OCI-LY7 (cell line): ENCODE results near the gene ATP6AP1. TPM values are rescaled to one million over a fixed set of nuclear protein-coding genes. Genes with fewer than 3 reads are reported as not detected.

Source experiments
- BruUV-seq: library from RNA; stranded (reverse); fragments of 400-500 nt; replicated peaks from 2 replicates; lab custom pipeline; 2021; lab: Mats Ljungman, UMichigan
- CTCF ChIA-PET: fragments of 300-600 bp; sonication (Branson Sonifier 250); formaldehyde crosslinking; loops from one replicate; lab custom pipeline; 2022; ENCODE audit warnings: antibody characterized with exemption; ENCODE audit not compliant: unreplicated experiment; lab: Charles Lee
- POLR2A ChIA-PET: fragments of 300-600 bp; sonication (Branson Sonifier 250); formaldehyde crosslinking; loops from one replicate; lab custom pipeline; 2022; ENCODE audit warnings: antibody characterized with exemption; lab: Charles Lee
- DNase-seq: peaks from one replicate; pipeline ENCODE4 v3.0.0-alpha.2; 2015; ENCODE audit warnings: low spot score
- H2AFZ ChIP-seq: fragments of 200-600 bp; sonication (generic), shearing (Covaris generic); 2 replicates; pipeline ENCODE4 v1.6.1; 2014; ENCODE audit warnings: mild to moderate bottlenecking, antibody characterized with exemption, low read length, moderate library complexity
- H3K27ac ChIP-seq: fragments of 200-600 bp; sonication (generic); 2 replicates; pipeline ENCODE4 v1.5.1; 2014; ENCODE audit warnings: mixed run types, low read depth, mild to moderate bottlenecking, moderate library complexity, low read length, inconsistent platforms; ENCODE audit not compliant: poor library complexity, severe bottlenecking
- H3K36me3 ChIP-seq: fragments of 200-600 bp; sonication (generic); 2 replicates; pipeline ENCODE4 v1.6.1; 2014; ENCODE audit warnings: mild to moderate bottlenecking, antibody characterized with exemption, low read length, moderate library complexity, mixed read lengths; ENCODE audit not compliant: insufficient read depth
- H3K4me1 ChIP-seq: fragments of 200-600 bp; sonication (generic); 2 replicates; pipeline ENCODE4 v1.5.1; 2014; ENCODE audit warnings: mild to moderate bottlenecking, low read length; ENCODE audit not compliant: insufficient read depth, poor library complexity, severe bottlenecking
- H3K4me2 ChIP-seq: fragments of 200-600 bp; sonication (generic); 2 replicates; pipeline ENCODE4 v1.6.1; 2014; ENCODE audit warnings: mild to moderate bottlenecking, low read length
- H3K4me3 ChIP-seq: fragments of 200-600 bp; sonication (generic); 2 replicates; pipeline ENCODE4 v1.5.1; 2014; ENCODE audit warnings: mild to moderate bottlenecking, low read depth, low read length; ENCODE audit not compliant: poor library complexity, severe bottlenecking
- H3K79me2 ChIP-seq: fragments of 200-600 bp; sonication (generic); 2 replicates; pipeline ENCODE4 v1.6.1; 2016; ENCODE audit warnings: low read depth, mild to moderate bottlenecking, low read length, moderate library complexity, mixed read lengths; ENCODE audit not compliant: insufficient read depth
- H3K9me2 ChIP-seq: fragments of 200-600 bp; sonication (generic); 2 replicates; pipeline ENCODE4 v1.6.1; 2016; ENCODE audit warnings: mild to moderate bottlenecking, low read length, mixed read lengths; ENCODE audit not compliant: insufficient read depth
- H3K9me3 ChIP-seq: fragments of 200-600 bp; sonication (generic); 2 replicates; pipeline ENCODE4 v1.6.1; 2014; ENCODE audit warnings: mild to moderate bottlenecking, mixed run types, low read length, mixed read lengths
- H4K20me1 ChIP-seq: fragments of 200-600 bp; sonication (generic); 2 replicates; pipeline ENCODE4 v1.6.1; 2014; ENCODE audit warnings: mild to moderate bottlenecking, antibody characterized with exemption, low read length, moderate library complexity, mixed read lengths; ENCODE audit not compliant: insufficient read depth
- CTCF ChIP-seq: fragments of 200-600 bp; sonication (generic); conservative IDR thresholded peaks from 2 replicates; pipeline ENCODE4 v1.5.1; 2014; ENCODE audit warnings: mild to moderate bottlenecking, antibody characterized with exemption, low read length, moderate library complexity, mixed read lengths
- EZH2phosphoT487 ChIP-seq: fragments of 200-600 bp; sonication (generic); IDR thresholded peaks from 2 replicates; pipeline ENCODE4 v1.6.1; 2018; ENCODE audit warnings: low read depth, borderline replicate concordance, mild to moderate bottlenecking, mixed run types, antibody characterized with exemption, low read length, moderate library complexity, mixed read lengths
- intact Hi-C: fragments of 100-400 bp; cut with micrococcal nuclease; formaldehyde crosslinking; loops from one replicate; pipeline ENCODE4 v1.10.0; 2022; ENCODE audit not compliant: unreplicated experiment
- total RNA-seq, 2 experiments: library from RNA; depleted of rRNA in 1 of 2; stranded (reverse); fragments of >200 nt in 1 of 2; shearing (Covaris generic) in 1 of 2; gene quantifications; 2 replicates each; pipeline ENCODE4 v1.2.3, GENCODE V29; 2014 to 2022

Gene ATP6AP1
- total RNA-seq, 2 experiments from 2014 or later, result 26.4 to 39.5 TPM

DNA sequence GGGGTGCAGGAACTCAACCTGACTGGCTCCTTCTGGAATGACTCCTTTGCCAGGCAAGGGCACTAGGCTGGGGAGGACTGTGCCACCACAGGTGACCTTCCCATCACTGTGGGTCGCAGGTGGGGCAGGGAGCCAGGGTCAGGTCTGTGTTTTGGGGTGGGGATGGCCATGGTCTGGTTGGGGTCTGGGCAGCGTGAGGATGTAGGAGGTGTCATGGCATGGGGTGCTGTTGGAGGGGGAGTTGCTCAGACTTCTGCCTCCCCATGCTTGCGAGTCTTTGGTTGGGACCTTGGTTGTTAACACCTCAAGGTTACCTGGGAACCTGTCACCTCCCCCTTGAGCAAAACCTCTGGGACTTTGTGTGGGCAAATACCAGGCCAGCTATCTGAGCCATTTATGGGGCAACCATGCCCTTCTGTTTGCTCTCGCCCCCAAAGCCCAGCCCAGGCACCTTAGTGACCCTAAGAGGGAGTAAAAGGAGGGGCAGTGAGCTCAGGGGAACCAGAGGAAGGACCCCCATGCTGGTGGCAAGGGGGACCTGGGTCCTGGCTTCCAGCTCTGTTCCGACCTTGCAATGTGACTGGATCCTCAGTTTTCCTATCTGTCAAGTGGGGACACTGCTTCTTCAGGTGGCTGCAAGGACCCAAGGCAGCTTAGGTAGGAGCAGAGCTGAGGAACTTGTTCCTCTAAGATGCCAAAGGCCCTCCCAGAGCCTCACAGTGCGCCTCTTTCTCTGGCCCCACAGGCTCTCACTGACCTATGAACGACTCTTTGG, 6.1 kb downstream of the ATP6AP1 start:
- intact Hi-C loops, result no loop called here
- Histone ChIP-seq H3K27ac (no peak overlapping the region), H3K4me3 (no peak overlapping the region), H3K9me2 (no peaks in the 10 kb centered on the region), H3K4me1 (peaks cover 18% of the 10 kb centered on the region), H3K9me3 (no peaks in the 10 kb centered on the region), H3K79me2 (peaks cover 19% of the 10 kb centered on the region), H4K20me1 (no peaks in the 10 kb centered on the region), H3K4me2 (no peak overlapping the region), H2AFZ (no peak overlapping the region), H3K36me3 (peaks cover 18% of the 10 kb centered on the region; the same call in 1 of the 2 replicates)
- DNase-seq, result no peak
- BruUV-seq, result no TSS peak
- ChIA-PET POLR2A (no interaction called here), CTCF (no interaction called here)
- TF ChIP-seq EZH2phosphoT487, result no peak
- no peak for TF ChIP-seq CTCF

DNA sequence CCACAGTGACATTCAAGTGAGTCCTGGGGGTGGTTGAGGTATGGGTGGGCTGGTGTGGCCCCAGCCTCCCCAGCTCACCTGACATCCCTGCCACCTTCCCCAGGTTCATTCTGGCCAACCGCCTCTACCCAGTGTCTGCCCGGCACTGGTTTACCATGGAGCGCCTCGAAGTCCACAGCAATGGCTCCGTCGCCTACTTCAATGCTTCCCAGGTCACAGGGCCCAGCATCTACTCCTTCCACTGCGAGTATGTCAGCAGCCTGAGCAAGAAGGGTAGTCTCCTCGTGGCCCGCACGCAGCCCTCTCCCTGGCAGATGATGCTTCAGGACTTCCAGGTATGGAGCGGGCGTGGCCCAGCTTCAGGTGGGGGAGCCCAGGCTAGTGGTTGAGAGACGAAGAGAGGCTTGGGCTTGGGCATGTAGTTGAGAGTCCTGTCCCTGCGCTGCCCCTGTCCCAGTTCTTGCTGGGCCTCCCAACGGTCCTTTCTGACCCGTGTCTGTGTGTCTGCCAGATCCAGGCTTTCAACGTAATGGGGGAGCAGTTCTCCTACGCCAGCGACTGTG, 6.8 kb downstream of the ATP6AP1 start:
- BruUV-seq, result no TSS peak
- ChIA-PET CTCF (no interaction called here), POLR2A (interaction anchor here (0.6 kb wide), 1 partner anchor 64 kb away, joined by 4 read pairs; no protein-coding TSS in a partner anchor)
- no peaks in the 10 kb centered on the region for H4K20me1 ChIP-seq
- peaks cover 15% of the 10 kb centered on the region for H3K4me1 ChIP-seq
- H3K79me2 ChIP-seq, result peaks cover 17% of the 10 kb centered on the region
- H3K9me3 ChIP-seq, result no peaks in the 10 kb centered on the region
- no peaks in the 10 kb centered on the region for H3K9me2 ChIP-seq
- H3K36me3 ChIP-seq, result peaks cover 23% of the 10 kb centered on the region; the same call in 1 of the 2 replicates
- no peak for TF ChIP-seq EZH2phosphoT487
- no peak for TF ChIP-seq CTCF
- no peak for DNase-seq
- no peak overlapping the region for H2AFZ ChIP-seq
- no peak overlapping the region for H3K4me3 ChIP-seq
- no peak overlapping the region for H3K4me2 ChIP-seq
- H3K27ac ChIP-seq, result no peak overlapping the region
- intact Hi-C loops, result no loop called here
